ENCODE results near the gene GAL3ST2.
"Not testable (repeated sequence)": the region's sequence is repeated elsewhere in the genome, so short reads cannot be mapped to it uniquely, and the experiment has no call there.

GAL3ST2 gene

DNA sequence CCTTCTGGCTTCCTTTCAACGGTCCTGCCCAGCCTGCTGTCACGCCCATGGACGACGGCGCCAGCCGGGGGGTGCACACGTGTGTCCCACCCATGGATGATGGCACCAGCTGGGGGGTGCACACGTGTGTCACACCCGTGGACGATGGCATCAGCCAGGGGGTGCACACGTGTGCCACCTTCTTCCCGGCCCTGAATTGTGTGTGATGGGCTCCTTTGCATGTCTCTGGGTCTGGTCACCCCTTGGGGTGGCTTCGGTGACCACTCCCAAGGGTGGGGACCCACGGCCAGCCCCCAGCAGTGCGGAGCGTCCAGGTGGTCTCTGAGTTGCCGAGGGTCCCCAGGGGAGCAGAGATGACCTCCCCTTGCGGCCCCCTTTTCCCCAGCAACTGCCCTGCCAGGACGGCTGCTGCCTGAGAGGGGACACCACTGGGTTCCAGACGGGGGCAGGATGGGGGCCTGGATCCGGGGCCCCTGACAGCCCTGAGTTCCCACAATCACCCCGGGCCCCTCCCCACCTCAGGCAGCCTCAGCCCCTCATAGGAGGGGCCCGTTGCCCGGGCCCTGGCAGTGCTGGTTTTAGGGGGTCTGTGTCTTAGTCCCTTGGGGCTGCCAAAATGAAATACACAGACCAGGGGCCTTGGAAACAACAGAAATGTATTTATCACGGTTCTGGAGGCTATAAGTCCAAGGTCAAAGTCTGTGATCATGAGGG, 41.8 kb downstream of the GAL3ST2 start:
- H3K4me3 ChIP-seq (ENCODE audit: low read depth, low read length), result no peak overlapping the region
- no peak for DNase-seq (ENCODE audit: low read depth, low spot score)
- in situ Hi-C loops (cut with HindIII; ENCODE audit: low sequenced_read_pairs), result no loop called here
- TF ChIP-seq, protein P1, sequence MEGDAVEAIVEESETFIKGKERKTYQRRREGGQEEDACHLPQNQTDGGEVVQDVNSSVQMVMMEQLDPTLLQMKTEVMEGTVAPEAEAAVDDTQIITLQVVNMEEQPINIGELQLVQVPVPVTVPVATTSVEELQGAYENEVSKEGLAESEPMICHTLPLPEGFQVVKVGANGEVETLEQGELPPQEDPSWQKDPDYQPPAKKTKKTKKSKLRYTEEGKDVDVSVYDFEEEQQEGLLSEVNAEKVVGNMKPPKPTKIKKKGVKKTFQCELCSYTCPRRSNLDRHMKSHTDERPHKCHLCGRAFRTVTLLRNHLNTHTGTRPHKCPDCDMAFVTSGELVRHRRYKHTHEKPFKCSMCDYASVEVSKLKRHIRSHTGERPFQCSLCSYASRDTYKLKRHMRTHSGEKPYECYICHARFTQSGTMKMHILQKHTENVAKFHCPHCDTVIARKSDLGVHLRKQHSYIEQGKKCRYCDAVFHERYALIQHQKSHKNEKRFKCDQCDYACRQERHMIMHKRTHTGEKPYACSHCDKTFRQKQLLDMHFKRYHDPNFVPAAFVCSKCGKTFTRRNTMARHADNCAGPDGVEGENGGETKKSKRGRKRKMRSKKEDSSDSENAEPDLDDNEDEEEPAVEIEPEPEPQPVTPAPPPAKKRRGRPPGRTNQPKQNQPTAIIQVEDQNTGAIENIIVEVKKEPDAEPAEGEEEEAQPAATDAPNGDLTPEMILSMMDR (IDR thresholded peaks at IDR 0.05; ENCODE audit: low read depth, low read length), result no peak

DNA sequence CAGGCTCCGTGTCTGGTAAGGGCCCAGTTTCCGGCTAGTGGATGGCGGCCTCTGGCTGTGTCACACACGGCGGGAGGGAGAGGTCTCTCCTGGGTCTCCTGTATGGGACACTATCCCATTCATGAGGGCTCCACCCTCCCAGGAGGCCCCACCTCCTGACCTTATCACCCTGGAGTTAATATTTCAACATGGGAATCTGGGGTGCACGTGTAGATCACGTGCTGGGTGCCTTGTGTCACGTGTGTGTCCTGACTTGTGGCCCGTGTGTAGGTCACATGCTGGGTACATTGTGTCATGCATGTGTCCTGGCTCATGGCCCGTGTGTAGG, 42.3 kb downstream of the GAL3ST2 start:
- DNase-seq (ENCODE audit: low read depth, low spot score), result no peak
- in situ Hi-C loops (cut with HindIII; ENCODE audit: low sequenced_read_pairs), result no loop called here

DNA sequence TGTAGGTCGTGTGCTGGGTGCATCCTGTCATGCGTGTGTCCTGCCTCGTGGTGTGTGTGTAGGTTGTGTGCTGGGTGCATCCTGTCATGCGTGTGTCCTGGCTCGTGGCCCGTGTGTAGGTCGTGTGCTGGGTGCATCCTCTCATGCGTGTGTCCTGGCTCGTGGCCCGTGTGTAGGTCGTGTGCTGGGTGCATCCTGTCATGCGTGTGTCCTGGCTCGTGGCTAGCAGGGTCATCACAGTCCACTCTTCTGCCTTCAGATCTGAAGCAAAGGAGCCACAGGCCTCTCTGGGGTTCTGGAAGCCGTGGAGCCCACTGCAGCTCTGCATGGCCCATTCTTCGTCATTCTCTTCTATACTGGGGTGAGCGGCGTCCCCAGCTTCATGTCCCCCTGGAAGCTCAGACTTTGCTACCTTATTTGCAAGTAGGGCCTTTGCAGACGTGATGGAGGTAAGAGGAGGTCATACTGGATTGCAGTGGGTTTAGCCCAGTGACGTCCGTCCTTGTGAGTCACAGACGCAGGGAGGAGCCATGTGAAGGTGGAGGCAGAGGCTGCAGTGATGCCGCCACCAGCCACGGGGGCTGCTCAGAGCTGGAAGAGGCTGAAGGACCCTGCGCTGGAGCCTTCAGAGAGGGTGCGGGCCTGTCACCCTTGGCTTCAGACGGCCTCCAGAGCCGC, 43.5 kb downstream of the GAL3ST2 start:
- H3K4me3 ChIP-seq (ENCODE audit: low read depth, low read length); in situ Hi-C loops (cut with HindIII; ENCODE audit: low sequenced_read_pairs); DNase-seq (ENCODE audit: low read depth, low spot score): not testable (repeated sequence)

More for the DNA sequence above, 42.3 kb downstream of the GAL3ST2 start:
- TF ChIP-seq, protein P1 (IDR thresholded peaks at IDR 0.05; ENCODE audit: low read depth, low read length), result no peak
- H3K4me3 ChIP-seq (ENCODE audit: low read depth, low read length), result no peak overlapping the region

DNA sequence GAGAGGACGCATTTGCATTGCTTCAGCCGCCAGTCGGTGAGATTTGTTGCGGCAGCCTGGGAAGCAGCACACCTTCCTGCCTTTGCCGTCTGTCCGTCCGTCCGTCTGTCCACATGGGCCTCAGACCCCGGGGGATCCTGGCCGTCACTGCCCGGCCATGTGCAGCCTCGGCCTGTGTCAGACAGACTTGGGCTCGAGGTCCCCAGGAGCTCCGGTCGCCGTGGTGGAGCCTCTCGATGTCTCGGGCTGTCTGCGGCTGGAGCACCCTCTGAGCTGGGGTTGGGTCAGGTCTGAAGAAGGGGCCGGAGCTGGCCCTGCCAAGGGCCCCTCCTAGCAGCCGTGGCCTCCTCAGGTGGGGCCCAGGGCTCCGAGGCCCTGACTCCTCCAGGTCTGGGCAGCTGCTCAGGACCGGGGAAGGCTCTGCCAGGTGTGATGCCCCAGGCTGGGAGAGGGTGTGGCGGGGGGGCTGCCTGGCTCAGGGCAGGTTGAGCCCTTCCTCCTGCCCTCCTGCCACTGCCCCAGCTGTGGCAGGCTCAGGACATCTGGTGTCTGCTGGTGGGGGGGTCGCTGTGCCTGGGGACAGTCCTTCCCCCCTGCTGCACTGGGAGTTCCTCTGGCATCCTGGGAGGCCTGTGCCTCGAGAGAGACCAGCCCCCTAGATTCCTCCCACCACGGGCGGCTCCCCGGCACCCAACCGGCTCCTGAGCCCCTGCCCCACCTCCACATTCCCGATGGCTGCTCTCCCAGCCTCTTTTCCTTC, 44.2 kb downstream of the GAL3ST2 start:
- H3K4me3 ChIP-seq (ENCODE audit: low read depth, low read length), result no peak overlapping the region
- DNase-seq (ENCODE audit: low read depth, low spot score), result no peak
- TF ChIP-seq, protein P1 (IDR thresholded peaks at IDR 0.05; ENCODE audit: low read depth, low read length), result no peak
- in situ Hi-C loops (cut with HindIII; ENCODE audit: low sequenced_read_pairs), result no loop called here

DNA sequence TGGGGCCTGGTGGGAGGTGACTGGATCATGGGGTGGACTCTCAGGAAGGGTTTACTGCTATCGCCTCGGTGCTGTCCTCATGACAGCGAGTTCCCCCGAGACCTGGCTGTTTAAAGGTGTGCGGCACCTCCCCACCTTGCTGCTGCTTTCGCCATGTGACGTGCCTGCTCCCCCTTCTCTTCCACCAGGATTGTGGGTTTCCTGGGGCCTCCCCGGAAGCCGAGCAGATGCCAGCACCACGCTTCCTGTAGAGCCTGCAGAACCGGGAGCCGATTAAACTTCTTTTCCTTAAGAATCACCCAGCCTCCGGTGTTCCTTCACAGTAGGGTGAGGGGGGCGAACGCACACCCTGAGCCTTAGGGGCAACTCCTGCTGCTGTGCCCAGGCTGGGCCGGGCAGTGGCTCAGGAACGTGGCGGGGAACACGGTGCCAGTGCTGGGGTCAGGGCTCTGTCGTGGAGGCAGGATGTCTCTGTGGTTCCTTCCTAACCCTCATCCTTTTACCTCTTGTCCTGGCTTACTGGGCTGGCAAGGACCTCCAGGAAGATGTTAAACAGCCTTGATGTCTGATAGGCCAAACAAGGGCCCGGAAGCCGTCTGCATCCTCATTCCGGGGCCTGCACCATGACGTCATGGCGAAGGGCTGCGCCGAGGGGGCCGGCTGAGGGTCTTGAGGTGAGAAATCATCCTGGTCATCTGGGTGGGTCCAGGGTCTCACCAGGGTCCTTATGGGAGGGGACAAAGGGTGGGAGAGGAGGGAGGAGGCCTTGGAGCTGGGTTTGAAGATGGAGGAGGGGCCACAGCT, 45.0 kb downstream of the GAL3ST2 start:
- H3K4me3 ChIP-seq (ENCODE audit: low read depth, low read length), result no peak overlapping the region
- in situ Hi-C loops (cut with HindIII; ENCODE audit: low sequenced_read_pairs), result no loop called here
- TF ChIP-seq, protein P1 (IDR thresholded peaks at IDR 0.05; ENCODE audit: low read depth, low read length), result no peak
- DNase-seq (ENCODE audit: low read depth, low spot score), result no peak

DNA sequence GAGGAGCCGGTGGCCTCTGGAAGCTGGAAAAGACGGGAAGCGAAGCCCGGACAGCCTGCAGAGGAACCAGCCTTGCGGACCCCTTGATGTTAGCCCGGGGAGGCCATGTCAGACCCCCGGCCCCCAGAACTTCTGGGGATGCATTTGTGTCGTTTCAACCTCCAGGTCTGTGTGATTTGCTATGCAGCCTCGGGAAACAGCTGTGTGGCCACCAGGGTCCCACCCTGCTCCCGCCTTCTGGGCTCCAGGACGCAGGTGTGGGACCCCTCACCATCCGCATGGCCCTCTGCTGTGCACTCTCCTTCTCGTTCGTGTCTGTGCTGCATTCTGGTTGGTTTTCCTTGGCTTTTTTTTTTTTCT, 45.6 kb downstream of the GAL3ST2 start:
- no peak for DNase-seq (ENCODE audit: low read depth, low spot score)
- TF ChIP-seq, protein P1 (IDR thresholded peaks at IDR 0.05; ENCODE audit: low read depth, low read length), result no peak
- no peak overlapping the region for H3K4me3 ChIP-seq (ENCODE audit: low read depth, low read length)
- in situ Hi-C loops (cut with HindIII; ENCODE audit: low sequenced_read_pairs), result no loop called here

DNA sequence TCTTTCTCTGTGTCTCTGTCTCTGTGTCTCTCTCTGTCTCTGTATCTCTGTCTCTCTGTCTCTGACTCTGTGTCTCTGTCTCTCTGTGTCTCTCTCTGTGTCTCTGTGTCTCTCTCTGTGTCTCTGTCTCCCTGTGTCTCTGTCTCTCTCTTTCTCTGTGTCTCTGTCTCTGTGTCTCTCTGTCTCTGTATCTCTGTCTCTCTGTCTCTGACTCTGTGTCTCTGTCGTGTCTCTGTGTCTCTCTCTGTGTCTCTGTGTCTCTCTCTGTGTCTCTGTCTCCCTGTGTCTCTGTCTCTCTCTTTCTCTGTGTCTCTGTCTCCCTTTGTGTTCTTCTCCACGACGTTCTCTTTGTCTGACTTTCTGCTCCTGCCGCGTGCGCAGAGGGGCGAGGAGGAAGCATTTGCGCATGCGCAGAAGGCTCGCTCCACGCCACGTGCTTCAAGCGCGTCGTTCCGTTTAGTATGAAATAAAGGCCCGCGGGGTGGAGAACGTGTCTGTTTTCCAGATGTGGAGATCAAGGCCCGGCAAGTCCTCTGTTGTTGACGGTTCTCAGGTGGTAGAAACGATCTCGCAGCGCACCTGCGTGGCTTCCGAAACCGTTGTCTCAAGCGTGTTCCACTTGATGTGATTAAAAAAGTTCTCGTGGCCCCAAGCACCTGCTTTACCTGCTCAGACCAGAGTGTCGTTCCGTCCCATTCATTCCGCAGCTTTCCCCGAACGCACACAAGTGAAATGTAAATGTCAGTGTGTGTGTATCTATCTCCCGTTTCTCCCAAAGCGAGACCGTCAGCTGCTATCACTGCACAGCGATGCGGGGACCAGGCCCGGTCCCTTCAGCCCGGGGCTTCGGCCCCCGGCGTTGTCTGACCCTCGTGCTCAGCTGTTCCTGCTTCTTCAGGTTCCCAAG, 47.2 kb downstream of the GAL3ST2 start:
- H3K4me3 ChIP-seq (ENCODE audit: low read depth, low read length); in situ Hi-C loops (cut with HindIII; ENCODE audit: low sequenced_read_pairs); DNase-seq (ENCODE audit: low read depth, low spot score): not testable (repeated sequence)

Data from astrocyte of the spinal cord (primary cell).